ENCODE measurements around the gene ADRA2A. TPM values are rescaled to one million over a fixed set of nuclear protein-coding genes. Genes with fewer than 3 reads are reported as not detected.

The ADRA2A gene
- polyA plus RNA-seq, 4 donors, result 0.45 to 3.6 (median 2.9) TPM

GRCh38 chr10:111130471-111130870 lies 53.6 kb downstream of the ADRA2A start:
- DNase-seq (ENCODE audit: low read depth in 4 of 4, low spot score in 3 of 4), result no peak

Other genes starting within 250 kb of the ADRA2A start
- 100 to 1,000 TPM; 226 to 277 (median 246) TPM for gene PDCD4, start 205.1 kb upstream of the ADRA2A start, polyA plus RNA-seq (ENCODE audit: insufficient read length in 4 of 4)
- 10 to 100 TPM; 40.3 to 61.7 (median 50.8) TPM for gene BBIP1, start 157.8 kb upstream of the ADRA2A start, polyA plus RNA-seq (ENCODE audit: insufficient read length in 4 of 4)
- 10 to 100 TPM; 35.9 to 47.4 (median 38.9) TPM for gene SHOC2, start 157.4 kb upstream of the ADRA2A start, polyA plus RNA-seq (ENCODE audit: insufficient read length in 4 of 4)

Data from left renal pelvis (tissue), 4 donors.